ENCODE data around the gene SETBP1. TPM values are rescaled to one million over a fixed set of nuclear protein-coding genes. Genes with fewer than 3 reads are reported as not detected.

Gene SETBP1
- total and polyA plus RNA-seq, 2 of the 8 experiments (the other 6 are each of a cell fraction or from before 2014, with no cell fraction given) = 2.0 to 6.5 TPM

GRCh38 chr18:44818668-44819403 is 138.1 kb downstream of the SETBP1 start:
- DNase-seq (ENCODE audit: low read depth in 1 of 2, low spot score in 2 of 2) (no peak), FAIRE-seq (no peak)
- Histone ChIP-seq H3K18ac (ENCODE audit: extremely low read depth, low read length) (no peak overlapping the region), H2BK20ac (ENCODE audit: low read length) (no peak overlapping the region), H3K27ac (ENCODE audit: low read depth, low read length) (no peak overlapping the region), H3K4me2 (ENCODE audit: insufficient read depth in 1 of 2, low read depth in 2 of 2, low read length in 2 of 2) (no peak overlapping the region), H2BK120ac (replicated peaks; ENCODE audit: low read depth, low read length) (no peak overlapping the region), H4K20me1 (replicated peaks in 1 of 2; ENCODE audit: control insufficient read depth in 1 of 2, insufficient read depth in 2 of 2, low read length in 2 of 2) (peaks cover 0 to 1% of the 10 kb centered on the region in 2 experiments), H3K9me3 (ENCODE audit: insufficient read depth in 2 of 2, low read depth in 1 of 2, low read length in 1 of 2) (no peaks in the 10 kb centered on the region), H4K8ac (ENCODE audit: extremely low read depth, insufficient read depth, low read length) (no peak overlapping the region), H3K9ac (replicated peaks in 1 of 4; ENCODE audit: extremely low read depth in 1 of 4, low read depth in 3 of 4, low read length in 3 of 4) (no peak overlapping the region), H3K79me2 (ENCODE audit: control insufficient read depth in 1 of 2, insufficient read depth in 2 of 2, low read length in 2 of 2) (no peaks in the 10 kb centered on the region), H2AK5ac (ENCODE audit: low read depth, low read length) (no peak overlapping the region), H3K4me1 (replicated peaks in 1 of 4; ENCODE audit: control insufficient read depth in 3 of 4, insufficient read depth in 4 of 4, low read length in 3 of 4) (peaks cover 0 to 9% (median 3%) of the 10 kb centered on the region in 4 experiments; a peak in 3 of 7 replicates), H2AFZ (ENCODE audit: low read length) (no peak overlapping the region), H3K23me2 (ENCODE audit: low read depth, low read length) (no peaks in the 10 kb centered on the region; the same call in 1 of the 2 replicates), H4K5ac (ENCODE audit: insufficient read length, low read depth, low read length) (no peak overlapping the region), H2BK5ac (ENCODE audit: low read depth, low read length) (no peak overlapping the region), H3K14ac (ENCODE audit: insufficient read length) (no peak overlapping the region), H3K79me1 (ENCODE audit: low read depth, low read length) (no peaks in the 10 kb centered on the region), H3K23ac (ENCODE audit: insufficient read length) (no peak overlapping the region), H3K4ac (replicated peaks; ENCODE audit: insufficient read length, low read depth, low read length) (no peak overlapping the region), H3K36me3 (ENCODE audit: control insufficient read depth in 2 of 4, insufficient read depth in 4 of 4, low read length in 3 of 4) (no peaks in the 10 kb centered on the region), H3K56ac (replicated peaks; ENCODE audit: insufficient read length, low read depth, low read length) (no peak overlapping the region), H3K4me3 (ENCODE audit: extremely low read depth in 1 of 4, insufficient read depth in 2 of 4, low read depth in 3 of 4, low read length in 4 of 4) (no peak overlapping the region), H4K91ac (replicated peaks; ENCODE audit: insufficient read length, low read length) (no peak overlapping the region), H3K27me3 (replicated peaks in 1 of 4; ENCODE audit: control insufficient read depth in 3 of 4, extremely low read depth in 1 of 4, insufficient read depth in 3 of 4, low read length in 3 of 4) (no peaks in the 10 kb centered on the region), H2BK12ac (ENCODE audit: low read depth, low read length) (no peak overlapping the region), H2BK15ac (ENCODE audit: low read length) (no peak overlapping the region)
- ChIA-PET CTCF (ENCODE audit: partially characterized antibody) (interaction anchor here (0.5 to 2.1 kb wide), 3 partner anchors 17 to 64 kb away, joined by 3 to 5 read pairs (median 3); no protein-coding TSS in a partner anchor), POLR2A (ENCODE audit: partially characterized antibody) (no interaction called here)
- WGBS, 2 experiments (ENCODE audit: extremely low coverage in 1 of 2, insufficient coverage in 1 of 2, insufficient read length in 1 of 2, insufficient replicate concordance in 2 of 2, low coverage in 1 of 2, low lambda C conversion rate in 2 of 2, missing lambda C conversion rate in 1 of 2) = 96% methylated on average over 7 of the region's 7 CpGs; no CpG with 5 or more reads in 1 of the 2 experiments
- no peak for TF ChIP-seq NRF1 (IDR thresholded peaks at IDR 0.05; ENCODE audit: low read depth, low read length)
- TF ChIP-seq SRF (IDR thresholded peaks at IDR 0.05; ENCODE audit: low read depth, low read length) = no peak
- TF ChIP-seq HDAC6 (IDR thresholded peaks at IDR 0.05; ENCODE audit: low read depth, low read length) = no peak
- no peak for TF ChIP-seq CHD2 (IDR thresholded peaks at IDR 0.05; ENCODE audit: low read length)

All from H1 (cell line).